ENCODE measurements around the gene BEND4. TPM values are rescaled to one million over a fixed set of nuclear protein-coding genes. Genes with fewer than 3 reads are reported as not detected.

BEND4 gene
- total and polyA plus RNA-seq, 8 donors: 0.03 to 0.42 (median 0.05) TPM

- no peaks in the 10 kb centered on the region for H3K27me3 ChIP-seq
- TF ChIP-seq CTCF (IDR thresholded peaks at IDR 0.05): no peak
- no peak overlapping the region for H3K4me3 ChIP-seq
- no peaks in the 10 kb centered on the region for H3K4me1 ChIP-seq
- no peak for ATAC-seq
- peaks cover 0 to 63% of the 10 kb centered on the region in 2 donors for H3K36me3 ChIP-seq
- H3K9me3 ChIP-seq: no peaks in the 10 kb centered on the region
- intact Hi-C loops (cut with DNase I): no loop called here
- no peak overlapping the region for H3K27ac ChIP-seq
- no peak for DNase-seq
These were observed 72.1 kb downstream of the BEND4 start for GRCh38 chr4:42080306-42080705.

GRCh38 chr4:42078184-42078801 is 74.2 kb downstream of the BEND4 start:
- ATAC-seq (no peak), DNase-seq (no peak)
- Histone ChIP-seq H3K27me3 (no peaks in the 10 kb centered on the region), H3K36me3 (peaks cover 0 to 69% of the 10 kb centered on the region in 2 donors), H3K9me3 (no peaks in the 10 kb centered on the region), H3K4me1 (no peaks in the 10 kb centered on the region), H3K27ac (no peak overlapping the region), H3K4me3 (no peak overlapping the region)
- TF ChIP-seq CTCF (IDR thresholded peaks at IDR 0.05): no peak
- intact Hi-C loops (cut with DNase I): no loop called here

GRCh38 chr4:42074294-42074693 is 78.2 kb downstream of the BEND4 start:
- Histone ChIP-seq H3K9me3 (no peaks in the 10 kb centered on the region), H3K4me3 (no peak overlapping the region), H3K4me1 (no peaks in the 10 kb centered on the region), H3K27me3 (no peaks in the 10 kb centered on the region), H3K27ac (no peak overlapping the region), H3K36me3 (peaks cover 0 to 60% of the 10 kb centered on the region in 2 donors)
- intact Hi-C loops (cut with DNase I): no loop called here
- no peak for ATAC-seq
- no peak for TF ChIP-seq CTCF (IDR thresholded peaks at IDR 0.05)
- DNase-seq: no peak

- DNase-seq: no peak
- Histone ChIP-seq H3K9me3 (no peaks in the 10 kb centered on the region), H3K4me3 (no peak overlapping the region), H3K27me3 (no peaks in the 10 kb centered on the region), H3K36me3 (peaks cover 0 to 40% of the 10 kb centered on the region in 2 donors), H3K27ac (no peak overlapping the region), H3K4me1 (no peaks in the 10 kb centered on the region)
- intact Hi-C loops (cut with DNase I): no loop called here
- no peak for TF ChIP-seq CTCF (IDR thresholded peaks at IDR 0.05)
- ATAC-seq: no peak
These were observed 82.0 kb downstream of the BEND4 start for GRCh38 chr4:42070463-42070862.

GRCh38 chr4:42067264-42067663 is 85.2 kb downstream of the BEND4 start:
- Histone ChIP-seq H3K9me3 (no peaks in the 10 kb centered on the region), H3K4me3 (no peak overlapping the region), H3K4me1 (no peaks in the 10 kb centered on the region), H3K27ac (no peak overlapping the region), H3K36me3 (peaks cover 0 to 38% of the 10 kb centered on the region in 2 donors), H3K27me3 (no peaks in the 10 kb centered on the region)
- DNase-seq (no peak), ATAC-seq (peak; percentile 57)
- intact Hi-C loops (cut with DNase I): no loop called here
- TF ChIP-seq CTCF (IDR thresholded peaks at IDR 0.05): no peak
